ELF-1 (cell line): ENCODE measurements around the gene AADACL2.
"Not testable (repeated sequence)": the region's sequence is repeated elsewhere in the genome, so short reads cannot be mapped to it uniquely, and the experiment has no call there.

Experiments
- DNase-seq: peaks from one replicate; pipeline ENCODE4 v3.0.0-alpha.2; 2016; ENCODE audit warnings: low read depth, low spot score

Gene AADACL2

GRCh38 chr3:151733613-151734012 is at the start of gene AADACL2:
Gene AADACL2 (plus strand): TSS chr3:151733927. CDS start chr3:151734036, 109 bp downstream.
- DNase-seq: no peak

- DNase-seq: no peak
Measured at GRCh38 chr3:151684094-151684493, 49.6 kb upstream of the AADACL2 start.

GRCh38 chr3:151686257-151686656 is 47.5 kb upstream of the AADACL2 start:
- no peak for DNase-seq

GRCh38 chr3:151687076-151687475 is 46.7 kb upstream of the AADACL2 start:
- DNase-seq: no peak

- DNase-seq: no peak
Measured at GRCh38 chr3:151688571-151688970, 45.2 kb upstream of the AADACL2 start.

GRCh38 chr3:151690645-151691044 is 43.1 kb upstream of the AADACL2 start:
- no peak for DNase-seq

GRCh38 chr3:151697496-151697895 is 36.2 kb upstream of the AADACL2 start:
- no peak for DNase-seq

- no peak for DNase-seq
Measured at GRCh38 chr3:151707216-151707615, 26.5 kb upstream of the AADACL2 start.

- no peak for DNase-seq
Measured at GRCh38 chr3:151708868-151709267, 24.9 kb upstream of the AADACL2 start.

GRCh38 chr3:151709847-151710246 is 23.9 kb upstream of the AADACL2 start:
- DNase-seq: no peak

- no peak for DNase-seq
Measured at GRCh38 chr3:151721294-151721693, 12.4 kb upstream of the AADACL2 start.

- DNase-seq: no peak
Measured at GRCh38 chr3:151722856-151723255, 10.9 kb upstream of the AADACL2 start.

- DNase-seq: no peak
Measured at GRCh38 chr3:151724576-151725562, 8.9 kb upstream of the AADACL2 start.

GRCh38 chr3:151726016-151726415 is 7.7 kb upstream of the AADACL2 start:
- no peak for DNase-seq

GRCh38 chr3:151732861-151733260 is 866 bp upstream of the AADACL2 start:
- no peak for DNase-seq

- DNase-seq: no peak
Measured at GRCh38 chr3:151740581-151740980, 6.9 kb downstream of the AADACL2 start.

- DNase-seq: no peak
Measured at GRCh38 chr3:151743855-151744254, 10.1 kb downstream of the AADACL2 start.

- DNase-seq: no peak
Measured at GRCh38 chr3:151750181-151750580, 16.5 kb downstream of the AADACL2 start.

GRCh38 chr3:151750678-151751077 is 17.0 kb downstream of the AADACL2 start:
- DNase-seq: no peak

- no peak for DNase-seq
Measured at GRCh38 chr3:151751161-151751560, 17.4 kb downstream of the AADACL2 start.

- no peak for DNase-seq
Measured at GRCh38 chr3:151753846-151754245, 20.1 kb downstream of the AADACL2 start.

- no peak for DNase-seq
Measured at GRCh38 chr3:151761581-151761980, 27.9 kb downstream of the AADACL2 start.

- DNase-seq: not testable (repeated sequence)
Measured at GRCh38 chr3:151764699-151765098, 31.0 kb downstream of the AADACL2 start.
